K562 (cell line): ENCODE results near the gene FBXO36. TPM values are rescaled to one million over a fixed set of nuclear protein-coding genes. Genes with fewer than 3 reads are reported as not detected.

Experiments
- ATAC-seq: fragments of 200-7000 bp; cut with Tn5 transposase; 3 replicates; pipeline ENCODE4 v1.9.1; 2020; ENCODE audit warnings: moderate library complexity
- BruUV-seq: library from RNA; stranded (reverse); fragments of 400-500 nt; replicated peaks from 2 replicates; lab custom pipeline; 2021; lab: Mats Ljungman, UMichigan
- CTCF ChIA-PET: fragments of 300-600 bp; formaldehyde crosslinking; extraction: SDS; loops from one replicate; lab custom pipeline; 2021; ENCODE audit warnings: low intra/inter-chr PET ratio; lab: Yijun Ruan, JAX
- POLR2A ChIA-PET: fragments of 300-600, 350-650 bp; sonication (Branson Sonifier 250); formaldehyde crosslinking; extraction: SDS; loops from one replicate; lab custom pipeline; 2021; ENCODE audit warnings: antibody characterized with exemption, inconsistent platforms; lab: Yijun Ruan, JAX
- DNase-seq, 4 experiments: peaks; one replicate each; pipeline versions ENCODE4 v3.0.0 to v3.0.0-alpha.2; 2011 to 2018; ENCODE audit warnings: low spot score in 3 of 4, mixed read lengths in 3 of 4; ENCODE audit errors: extremely low read depth in 1 of 4
- FAIRE-seq: peaks from 2 replicates; lab custom pipeline; 2011; peaks lifted over from hg19 to GRCh38; lab: Jason Lieb, UNC
- H2AFZ ChIP-seq: 2 replicates; pipeline ENCODE4 v1.6.0; 2011; ENCODE audit warnings: low read depth, low read length, control low read depth, inconsistent platforms
- H3K27ac ChIP-seq: fragments of 200-600 bp; 3 replicates; pipeline ENCODE4 v1.8.0; 2011; ENCODE audit warnings: low read depth, mild to moderate bottlenecking, control low read depth, inconsistent platforms, low read length, moderate library complexity, mixed read lengths; ENCODE audit errors: extremely low read depth
- H3K27me3 ChIP-seq, 2 experiments: fragments of 300-600 bp in 1 of 2; 2 replicates in 1 of 2; 3 replicates in 1 of 2; pipeline versions ENCODE4 v1.6.0 to v1.8.0; 2011; ENCODE audit warnings: inconsistent platforms in 2 of 2, low read length in 2 of 2, mild to moderate bottlenecking in 1 of 2, mixed read lengths in 1 of 2, moderate library complexity in 1 of 2; ENCODE audit not compliant: control insufficient read depth in 2 of 2, insufficient read depth in 2 of 2
- H3K36me3 ChIP-seq: fragments of 300-600 bp; 3 replicates; pipeline ENCODE4 v1.8.0; 2011; ENCODE audit warnings: mild to moderate bottlenecking, low read length, inconsistent platforms; ENCODE audit not compliant: control insufficient read depth, insufficient read depth
- H3K4me1 ChIP-seq, 2 experiments: fragments of 200-600 bp in 1 of 2; replicated peaks in 1 of 2; 2 replicates in 1 of 2; 3 replicates in 1 of 2; pipeline versions ENCODE4 v1.5.1 to v1.8.0; 2011; ENCODE audit warnings: inconsistent platforms in 2 of 2, low read length in 2 of 2, mild to moderate bottlenecking in 1 of 2, mixed read lengths in 1 of 2, moderate library complexity in 1 of 2; ENCODE audit not compliant: control insufficient read depth in 2 of 2, insufficient read depth in 2 of 2
- H3K4me2 ChIP-seq: 2 replicates; pipeline ENCODE4 v1.6.1; 2011; ENCODE audit warnings: low read length, control low read depth, inconsistent platforms, mixed read lengths; ENCODE audit not compliant: insufficient read depth
- H3K4me3 ChIP-seq: fragments of 200-600 bp; sonication (generic), shearing (Covaris generic); 2 replicates; pipeline ENCODE4 v1.5.1; 2016; ENCODE audit warnings: control low read depth, inconsistent platforms
- H3K79me2 ChIP-seq: fragments of 200-600 bp; 3 replicates; pipeline ENCODE4 v1.8.0; 2011; ENCODE audit warnings: low read length, inconsistent platforms; ENCODE audit not compliant: control insufficient read depth, insufficient read depth
- H3K9ac ChIP-seq, 2 experiments: 2 replicates each; pipeline versions ENCODE4 v1.6.0 to v1.6.1; 2011; ENCODE audit warnings: low read depth in 2 of 2, low read length in 2 of 2, control low read depth in 1 of 2, inconsistent platforms in 1 of 2, mild to moderate bottlenecking in 1 of 2, mixed read lengths in 1 of 2; ENCODE audit not compliant: insufficient read depth in 1 of 2
- H3K9me1 ChIP-seq: one replicate; pipeline ENCODE4 v1.6.0; 2011; ENCODE audit warnings: inconsistent platforms, mild to moderate bottlenecking, low read length, moderate library complexity; ENCODE audit not compliant: control insufficient read depth, insufficient read depth
- H3K9me3 ChIP-seq: replicated peaks from 2 replicates; pipeline ENCODE4 v1.5.1; 2011; ENCODE audit warnings: low read depth, low read length, inconsistent platforms; ENCODE audit not compliant: control insufficient read depth, insufficient read depth
- H4K20me1 ChIP-seq: replicated peaks from 2 replicates; pipeline ENCODE4 v1.6.1; 2011; ENCODE audit warnings: low read length, inconsistent platforms, mixed read lengths; ENCODE audit not compliant: control insufficient read depth, insufficient read depth
- ATF1 ChIP-seq, 2 experiments: fragments of 450-650 bp in 1 of 2; IDR thresholded peaks; 2 replicates each; pipeline ENCODE4 v1.6.1; 2016; ENCODE audit warnings: missing compliant biosample characterization in 1 of 2, missing genetic modification characterization in 1 of 2
- C11orf30 ChIP-seq: fragments of 450-650 bp; IDR thresholded peaks from 2 replicates; pipeline ENCODE4 v1.6.1; 2016; ENCODE audit warnings: low read depth, mild to moderate bottlenecking
- CTBP1 ChIP-seq: fragments of 450-650 bp; IDR thresholded peaks from 2 replicates; pipeline ENCODE4 v1.6.1; 2016; ENCODE audit warnings: borderline replicate concordance
- DNMT1 ChIP-seq: fragments of 450-650 bp; IDR thresholded peaks from 2 replicates; pipeline ENCODE4 v1.6.1; 2016; ENCODE audit warnings: antibody characterized with exemption, mild to moderate bottlenecking
- E2F3 ChIP-seq: fragments of 250-450 bp; sonication (Bioruptor Pico); IDR thresholded peaks from 2 replicates; pipeline ENCODE4 v1.4.0; 2020; ENCODE audit warnings: mild to moderate bottlenecking
- FOXJ3 ChIP-seq: sonication (generic); formaldehyde crosslinking; IDR thresholded peaks from 2 replicates; pipeline ENCODE4 v1.4.0; 2020; ENCODE audit warnings: mild to moderate bottlenecking, missing genetic modification reagents
- GTF2E2 ChIP-seq: fragments of 200-800 bp; sonication (Bioruptor generic); IDR thresholded peaks from 2 replicates; pipeline ENCODE4 v1.6.1; 2016; ENCODE audit warnings: missing genetic modification characterization, missing compliant biosample characterization
- IRF1 ChIP-seq: sonication (generic); formaldehyde crosslinking; IDR thresholded peaks from 2 replicates; pipeline ENCODE4 v1.8.0; 2022; ENCODE audit warnings: missing genetic modification reagents, mild to moderate bottlenecking, borderline replicate concordance
- KLF13 ChIP-seq: fragments of 450-650 bp; IDR thresholded peaks from 2 replicates; pipeline ENCODE4 v1.6.1; 2016; ENCODE audit warnings: missing genetic modification characterization, low read depth, mild to moderate bottlenecking, missing compliant biosample characterization, moderate library complexity, borderline replicate concordance
- RBM14 ChIP-seq: fragments of 200-400 bp; formaldehyde crosslinking; IDR thresholded peaks from 2 replicates; pipeline ENCODE4 v1.6.1; 2018; ENCODE audit warnings: low read depth, mild to moderate bottlenecking, low read length, moderate library complexity, borderline replicate concordance; ENCODE audit not compliant: insufficient read depth
- XRCC3 ChIP-seq: fragments of 450-650 bp; IDR thresholded peaks from 2 replicates; pipeline ENCODE4 v1.6.1; 2017; ENCODE audit warnings: mild to moderate bottlenecking, moderate library complexity
- ZBTB33 ChIP-seq: sonication (generic); formaldehyde crosslinking; IDR thresholded peaks from 2 replicates; pipeline ENCODE4 v1.8.1; 2023; ENCODE audit warnings: mild to moderate bottlenecking, missing genetic modification reagents
- ZNF41 ChIP-seq: fragments of 250-450 bp; sonication (Bioruptor Pico); conservative IDR thresholded peaks from 2 replicates; pipeline ENCODE4 v1.4.0; 2020; ENCODE audit warnings: mild to moderate bottlenecking
- WGBS: fragments of 100-300 bp; shearing (Covaris generic); methylation state at CpG from one replicate; pipeline ENCODE4 v1.1.6; 2016; ENCODE audit warnings: low coverage, mixed read lengths; ENCODE audit not compliant: insufficient coverage; ENCODE audit errors: missing lambda C conversion rate; 5-methylcytosine and 5-hydroxymethylcytosine counted together
- in situ Hi-C: fragments of 300-500 bp; cut with MboI; formaldehyde crosslinking; loops from 4 replicates; pipeline ENCODE4 v1.15.0; 2018; ENCODE audit warnings: inconsistent platforms, mixed read lengths
- intact Hi-C: fragments of 100-400 bp; cut with micrococcal nuclease; formaldehyde crosslinking; loops from 2 replicates; pipeline ENCODE4 v1.14.2; 2022
- polyA plus RNA-seq, 8 experiments: library from polyadenylated mRNA; depleted of rRNA in 4 of 8; stranded (reverse) in 5 of 8; unstranded in 3 of 8; fragments of >200 nt; fragmentation: Nextera tagmentation in 2 of 8; fragmentation: Illumina TruSeq in 1 of 8; extraction: Ambion mirVana in 2 of 8; extraction: Trizol in 1 of 8; gene quantifications; 2 replicates each; pipeline versions ENCODE4 v1.2.1 to v1.2.3, GENCODE V29; 2011 to 2014; ENCODE audit warnings: inconsistent platforms in 1 of 8, missing spikeins in 1 of 8
- total RNA-seq, 7 experiments: library from RNA; depleted of rRNA in 6 of 7; stranded (reverse); fragments of >200 nt in 6 of 7; fragmentation: Illumina TruSeq in 2 of 7; extraction: Trizol in 2 of 7; gene quantifications; 2 replicates each; pipeline versions ENCODE4 v1.2.1 to v1.2.3, GENCODE V29; 2011 to 2021; ENCODE audit warnings: low replicate concordance in 1 of 7
- TF ChIP-seq, protein P1 (sequence below), 2 experiments: fragments of 450-650 bp in 1 of 2; sonication (generic) in 1 of 2; formaldehyde crosslinking; conservative IDR thresholded peaks; 2 replicates each; pipeline versions ENCODE4 v1.4.0 to v1.8.1; 2020 to 2022; ENCODE audit warnings: mild to moderate bottlenecking in 1 of 2, missing genetic modification reagents in 1 of 2
- TF ChIP-seq, protein P2 (sequence below), 2 experiments: fragments of 450-650 bp; IDR thresholded peaks; 2 replicates each; pipeline ENCODE4 v1.6.1; 2018; ENCODE audit warnings: mild to moderate bottlenecking in 2 of 2, low read depth in 1 of 2; ENCODE audit not compliant: partially characterized antibody in 2 of 2

Gene FBXO36
- total and polyA plus RNA-seq, 9 of the 15 experiments (the other 6 are each of a cell fraction or from before 2014, with no cell fraction given), result 0.40 to 0.91 (median 0.58) TPM

GRCh38 chr2:229887441-229887840 is 34.9 kb upstream of the FBXO36 start:
- TF ChIP-seq, protein P1, sequence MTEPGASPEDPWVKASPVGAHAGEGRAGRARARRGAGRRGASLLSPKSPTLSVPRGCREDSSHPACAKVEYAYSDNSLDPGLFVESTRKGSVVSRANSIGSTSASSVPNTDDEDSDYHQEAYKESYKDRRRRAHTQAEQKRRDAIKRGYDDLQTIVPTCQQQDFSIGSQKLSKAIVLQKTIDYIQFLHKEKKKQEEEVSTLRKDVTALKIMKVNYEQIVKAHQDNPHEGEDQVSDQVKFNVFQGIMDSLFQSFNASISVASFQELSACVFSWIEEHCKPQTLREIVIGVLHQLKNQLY (CRISPR knock-in tag; conservative IDR thresholded peaks at IDR 0.05), result no peak
- TF ChIP-seq E2F3 (CRISPR knock-in tag) (no peak), C11orf30 (no peak), ZNF41 (CRISPR knock-in tag) (no peak), ZBTB33 (CRISPR knock-in tag) (no peak), DNMT1 (no peak), XRCC3 (no peak), GTF2E2 (tag) (no peak), CTBP1 (no peak), FOXJ3 (CRISPR knock-in tag) (no peak), RBM14 (no peak), IRF1 (CRISPR knock-in tag) (no peak), ATF1 (CRISPR knock-in tag; IDR thresholded peaks at IDR 0.05) (no peak), ATF1 (tag; IDR thresholded peaks at IDR 0.05) (no peak), KLF13 (no peak)
- TF ChIP-seq, protein P2, sequence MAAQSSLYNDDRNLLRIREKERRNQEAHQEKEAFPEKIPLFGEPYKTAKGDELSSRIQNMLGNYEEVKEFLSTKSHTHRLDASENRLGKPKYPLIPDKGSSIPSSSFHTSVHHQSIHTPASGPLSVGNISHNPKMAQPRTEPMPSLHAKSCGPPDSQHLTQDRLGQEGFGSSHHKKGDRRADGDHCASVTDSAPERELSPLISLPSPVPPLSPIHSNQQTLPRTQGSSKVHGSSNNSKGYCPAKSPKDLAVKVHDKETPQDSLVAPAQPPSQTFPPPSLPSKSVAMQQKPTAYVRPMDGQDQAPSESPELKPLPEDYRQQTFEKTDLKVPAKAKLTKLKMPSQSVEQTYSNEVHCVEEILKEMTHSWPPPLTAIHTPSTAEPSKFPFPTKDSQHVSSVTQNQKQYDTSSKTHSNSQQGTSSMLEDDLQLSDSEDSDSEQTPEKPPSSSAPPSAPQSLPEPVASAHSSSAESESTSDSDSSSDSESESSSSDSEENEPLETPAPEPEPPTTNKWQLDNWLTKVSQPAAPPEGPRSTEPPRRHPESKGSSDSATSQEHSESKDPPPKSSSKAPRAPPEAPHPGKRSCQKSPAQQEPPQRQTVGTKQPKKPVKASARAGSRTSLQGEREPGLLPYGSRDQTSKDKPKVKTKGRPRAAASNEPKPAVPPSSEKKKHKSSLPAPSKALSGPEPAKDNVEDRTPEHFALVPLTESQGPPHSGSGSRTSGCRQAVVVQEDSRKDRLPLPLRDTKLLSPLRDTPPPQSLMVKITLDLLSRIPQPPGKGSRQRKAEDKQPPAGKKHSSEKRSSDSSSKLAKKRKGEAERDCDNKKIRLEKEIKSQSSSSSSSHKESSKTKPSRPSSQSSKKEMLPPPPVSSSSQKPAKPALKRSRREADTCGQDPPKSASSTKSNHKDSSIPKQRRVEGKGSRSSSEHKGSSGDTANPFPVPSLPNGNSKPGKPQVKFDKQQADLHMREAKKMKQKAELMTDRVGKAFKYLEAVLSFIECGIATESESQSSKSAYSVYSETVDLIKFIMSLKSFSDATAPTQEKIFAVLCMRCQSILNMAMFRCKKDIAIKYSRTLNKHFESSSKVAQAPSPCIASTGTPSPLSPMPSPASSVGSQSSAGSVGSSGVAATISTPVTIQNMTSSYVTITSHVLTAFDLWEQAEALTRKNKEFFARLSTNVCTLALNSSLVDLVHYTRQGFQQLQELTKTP (IDR thresholded peaks at IDR 0.05; ENCODE audit: low read depth in 1 of 2, partially characterized antibody in 2 of 2), result no peak
- no peak for FAIRE-seq
- no peak overlapping the region for H2AFZ ChIP-seq
- in situ Hi-C loops (no loop called here), intact Hi-C loops (no loop called here)
- peaks cover 5% of the 10 kb centered on the region; the same call in 1 of the 3 replicates for H3K36me3 ChIP-seq
- CTCF ChIA-PET, result no interaction called here
- 45% methylated on average over 1 of the region's 1 CpG for WGBS
- H3K4me3 ChIP-seq, result no peak overlapping the region
- H3K9ac ChIP-seq, result no peak overlapping the region
- H3K27ac ChIP-seq, result no peak overlapping the region
- no peak overlapping the region for H3K4me2 ChIP-seq
- H3K79me2 ChIP-seq, result peaks cover 75% of the 10 kb centered on the region
- H3K27me3 ChIP-seq, result no peaks in the 10 kb centered on the region
- BruUV-seq, result no TSS peak
- no peaks in the 10 kb centered on the region for H3K9me3 ChIP-seq
- no peak for ATAC-seq
- no peaks in the 10 kb centered on the region for H3K9me1 ChIP-seq
- no peaks in the 10 kb centered on the region for H4K20me1 ChIP-seq
- DNase-seq, result no peak
- POLR2A ChIA-PET, result no interaction called here
- H3K4me1 ChIP-seq, result no peaks in the 10 kb centered on the region
